ENCODE data around the gene FBXL7. TPM values are rescaled to one million over a fixed set of nuclear protein-coding genes. Genes with fewer than 3 reads are reported as not detected.

The FBXL7 gene
- polyA plus RNA-seq, 1 donor from 2014 or later = 0.24 TPM

DNA sequence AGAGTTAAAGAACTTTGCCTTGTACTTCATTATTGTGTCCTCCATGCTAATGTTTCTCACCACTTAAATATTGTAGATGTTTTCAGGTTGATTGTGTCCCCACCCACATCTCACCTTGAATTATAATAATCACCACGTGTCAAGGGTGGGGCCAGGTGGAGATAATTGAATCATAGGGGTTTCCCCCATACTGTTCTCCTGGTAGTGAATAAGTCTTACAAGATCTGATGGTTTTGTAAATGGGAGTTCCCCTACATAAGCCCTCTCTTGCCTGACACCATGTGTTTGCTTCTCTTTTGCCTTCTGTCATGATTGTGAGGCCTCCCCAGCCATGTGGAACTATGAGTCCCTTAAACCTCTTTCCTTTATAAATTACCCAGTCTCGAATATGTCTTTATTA, 248.3 kb downstream of the FBXL7 start:
- H3K27me3 ChIP-seq (ENCODE audit: insufficient read depth, low read depth, low read length) = no peaks in the 10 kb centered on the region
- no peak overlapping the region for H2AFZ ChIP-seq (ENCODE audit: low read depth, low read length)
- H3K9me2 ChIP-seq (ENCODE audit: insufficient read depth, low read length) = no peaks in the 10 kb centered on the region
- no peak overlapping the region for H3K4me3 ChIP-seq (ENCODE audit: low read length)
- no peak overlapping the region for H3K9ac ChIP-seq (ENCODE audit: low read length)
- H3K79me2 ChIP-seq (replicated peaks; ENCODE audit: insufficient read depth, low read length) = no peaks in the 10 kb centered on the region
- no peak overlapping the region for H3K4me2 ChIP-seq (ENCODE audit: low read length)
- no peaks in the 10 kb centered on the region for H4K20me1 ChIP-seq (ENCODE audit: insufficient read depth)
- H3F3A ChIP-seq (ENCODE audit: insufficient read depth, low read length, poor library complexity, severe bottlenecking) = no peaks in the 10 kb centered on the region
- H3K27ac ChIP-seq (ENCODE audit: low read length) = no peak overlapping the region
- H3K36me3 ChIP-seq (ENCODE audit: insufficient read depth, low read length) = no peaks in the 10 kb centered on the region
- no peaks in the 10 kb centered on the region for H3K9me3 ChIP-seq (ENCODE audit: low read length)
- TF ChIP-seq, protein P1, sequence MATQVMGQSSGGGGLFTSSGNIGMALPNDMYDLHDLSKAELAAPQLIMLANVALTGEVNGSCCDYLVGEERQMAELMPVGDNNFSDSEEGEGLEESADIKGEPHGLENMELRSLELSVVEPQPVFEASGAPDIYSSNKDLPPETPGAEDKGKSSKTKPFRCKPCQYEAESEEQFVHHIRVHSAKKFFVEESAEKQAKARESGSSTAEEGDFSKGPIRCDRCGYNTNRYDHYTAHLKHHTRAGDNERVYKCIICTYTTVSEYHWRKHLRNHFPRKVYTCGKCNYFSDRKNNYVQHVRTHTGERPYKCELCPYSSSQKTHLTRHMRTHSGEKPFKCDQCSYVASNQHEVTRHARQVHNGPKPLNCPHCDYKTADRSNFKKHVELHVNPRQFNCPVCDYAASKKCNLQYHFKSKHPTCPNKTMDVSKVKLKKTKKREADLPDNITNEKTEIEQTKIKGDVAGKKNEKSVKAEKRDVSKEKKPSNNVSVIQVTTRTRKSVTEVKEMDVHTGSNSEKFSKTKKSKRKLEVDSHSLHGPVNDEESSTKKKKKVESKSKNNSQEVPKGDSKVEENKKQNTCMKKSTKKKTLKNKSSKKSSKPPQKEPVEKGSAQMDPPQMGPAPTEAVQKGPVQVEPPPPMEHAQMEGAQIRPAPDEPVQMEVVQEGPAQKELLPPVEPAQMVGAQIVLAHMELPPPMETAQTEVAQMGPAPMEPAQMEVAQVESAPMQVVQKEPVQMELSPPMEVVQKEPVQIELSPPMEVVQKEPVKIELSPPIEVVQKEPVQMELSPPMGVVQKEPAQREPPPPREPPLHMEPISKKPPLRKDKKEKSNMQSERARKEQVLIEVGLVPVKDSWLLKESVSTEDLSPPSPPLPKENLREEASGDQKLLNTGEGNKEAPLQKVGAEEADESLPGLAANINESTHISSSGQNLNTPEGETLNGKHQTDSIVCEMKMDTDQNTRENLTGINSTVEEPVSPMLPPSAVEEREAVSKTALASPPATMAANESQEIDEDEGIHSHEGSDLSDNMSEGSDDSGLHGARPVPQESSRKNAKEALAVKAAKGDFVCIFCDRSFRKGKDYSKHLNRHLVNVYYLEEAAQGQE (IDR thresholded peaks at IDR 0.05; ENCODE audit: borderline replicate concordance) = no peak

DNA sequence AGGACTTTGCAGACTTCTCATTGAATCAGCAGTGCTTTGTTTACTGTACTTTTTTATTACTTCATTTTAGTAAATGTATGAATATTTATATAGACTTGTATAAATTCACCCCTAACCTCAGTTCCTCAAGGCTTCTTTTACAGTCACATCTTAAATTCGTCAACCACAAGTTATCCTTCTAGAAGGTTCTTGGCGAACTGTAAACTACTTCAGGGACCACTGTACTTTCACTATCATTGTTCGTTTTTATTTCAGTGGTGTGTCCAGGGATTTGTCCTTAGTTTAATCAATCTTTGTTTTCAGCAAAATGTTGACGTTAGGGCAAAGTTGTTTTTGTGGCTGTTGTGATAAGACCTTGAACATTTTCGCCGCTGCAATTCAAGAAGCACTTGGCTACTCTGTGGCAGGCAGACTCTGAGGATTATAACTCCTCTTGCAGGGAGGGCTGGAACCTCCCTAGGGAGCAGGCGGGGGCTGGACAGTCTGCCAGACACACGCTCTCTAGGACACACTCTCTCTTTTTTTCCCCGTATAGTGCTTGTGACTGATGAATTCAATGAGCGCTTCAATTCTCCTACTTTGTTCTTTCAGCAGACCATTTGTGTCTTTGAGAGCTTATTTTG, 252.8 kb downstream of the FBXL7 start:
- Histone ChIP-seq H3K4me2 (ENCODE audit: low read length) (no peak overlapping the region), H3K4me3 (ENCODE audit: low read length) (no peak overlapping the region), H4K20me1 (ENCODE audit: insufficient read depth) (no peaks in the 10 kb centered on the region), H3K79me2 (replicated peaks; ENCODE audit: insufficient read depth, low read length) (no peaks in the 10 kb centered on the region), H3K27me3 (ENCODE audit: insufficient read depth, low read depth, low read length) (no peaks in the 10 kb centered on the region), H2AFZ (ENCODE audit: low read depth, low read length) (no peak overlapping the region), H3K9me3 (ENCODE audit: low read length) (no peaks in the 10 kb centered on the region), H3K9me2 (ENCODE audit: insufficient read depth, low read length) (no peaks in the 10 kb centered on the region), H3K36me3 (ENCODE audit: insufficient read depth, low read length) (no peaks in the 10 kb centered on the region), H3K27ac (ENCODE audit: low read length) (no peak overlapping the region), H3F3A (ENCODE audit: insufficient read depth, low read length, poor library complexity, severe bottlenecking) (no peaks in the 10 kb centered on the region), H3K9ac (ENCODE audit: low read length) (no peak overlapping the region)
- no peak for TF ChIP-seq TAF1 (IDR thresholded peaks at IDR 0.05; ENCODE audit: low read depth)
- TF ChIP-seq MXI1 (conservative IDR thresholded peaks at IDR 0.05; ENCODE audit: poor library complexity, severe bottlenecking) = no peak
- TF ChIP-seq RAD21 (conservative IDR thresholded peaks at IDR 0.05) = no peak
- TF ChIP-seq EP300 (conservative IDR thresholded peaks at IDR 0.05; ENCODE audit: poor library complexity, severe bottlenecking) = no peak

DNA sequence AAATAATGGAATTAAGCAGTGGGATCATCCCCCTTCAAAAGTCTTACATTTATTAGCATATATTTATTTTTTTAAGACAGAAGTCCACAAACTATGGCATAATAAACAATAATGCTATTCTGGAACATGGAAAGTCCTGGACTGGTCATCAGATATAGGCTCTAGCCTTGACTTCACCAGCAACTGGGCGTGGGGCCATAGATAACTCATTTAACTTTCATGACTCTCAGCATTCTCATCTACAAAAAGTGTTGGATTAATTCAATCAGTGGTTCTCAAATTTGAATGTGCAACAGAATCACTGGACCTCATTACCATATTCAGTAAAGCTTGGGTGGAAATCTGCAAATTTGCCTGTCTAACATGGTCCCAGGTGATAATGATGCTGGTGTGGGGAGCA, 253.8 kb downstream of the FBXL7 start:
- no peaks in the 10 kb centered on the region for H3K27me3 ChIP-seq (ENCODE audit: insufficient read depth, low read depth, low read length)
- H4K20me1 ChIP-seq (ENCODE audit: insufficient read depth) = no peaks in the 10 kb centered on the region

More for the DNA sequence above, 253.8 kb downstream of the FBXL7 start:
- Histone ChIP-seq H2AFZ (ENCODE audit: low read depth, low read length) (no peak overlapping the region), H3F3A (ENCODE audit: insufficient read depth, low read length, poor library complexity, severe bottlenecking) (no peaks in the 10 kb centered on the region), H3K9me2 (ENCODE audit: insufficient read depth, low read length) (no peaks in the 10 kb centered on the region), H3K4me2 (ENCODE audit: low read length) (no peak overlapping the region), H3K9me3 (ENCODE audit: low read length) (no peaks in the 10 kb centered on the region), H3K27ac (ENCODE audit: low read length) (no peak overlapping the region), H3K9ac (ENCODE audit: low read length) (no peak overlapping the region), H3K4me3 (ENCODE audit: low read length) (no peak overlapping the region), H3K79me2 (replicated peaks; ENCODE audit: insufficient read depth, low read length) (no peaks in the 10 kb centered on the region), H3K36me3 (ENCODE audit: insufficient read depth, low read length) (no peaks in the 10 kb centered on the region)
- TF ChIP-seq, protein P1 (IDR thresholded peaks at IDR 0.05; ENCODE audit: borderline replicate concordance) = no peak
- TF ChIP-seq TAF1 (IDR thresholded peaks at IDR 0.05; ENCODE audit: low read depth) = no peak
- TF ChIP-seq POLR2AphosphoS5 (IDR thresholded peaks at IDR 0.05) = no peak
- TF ChIP-seq SMC3 (conservative IDR thresholded peaks at IDR 0.05; ENCODE audit: poor library complexity) = no peak
- no peak for TF ChIP-seq EZH2 (IDR thresholded peaks at IDR 0.05; ENCODE audit: borderline replicate concordance, insufficient read depth, low read length, poor library complexity, severe bottlenecking)
- no peak for TF ChIP-seq RAD21 (conservative IDR thresholded peaks at IDR 0.05)
- TF ChIP-seq, protein P2, sequence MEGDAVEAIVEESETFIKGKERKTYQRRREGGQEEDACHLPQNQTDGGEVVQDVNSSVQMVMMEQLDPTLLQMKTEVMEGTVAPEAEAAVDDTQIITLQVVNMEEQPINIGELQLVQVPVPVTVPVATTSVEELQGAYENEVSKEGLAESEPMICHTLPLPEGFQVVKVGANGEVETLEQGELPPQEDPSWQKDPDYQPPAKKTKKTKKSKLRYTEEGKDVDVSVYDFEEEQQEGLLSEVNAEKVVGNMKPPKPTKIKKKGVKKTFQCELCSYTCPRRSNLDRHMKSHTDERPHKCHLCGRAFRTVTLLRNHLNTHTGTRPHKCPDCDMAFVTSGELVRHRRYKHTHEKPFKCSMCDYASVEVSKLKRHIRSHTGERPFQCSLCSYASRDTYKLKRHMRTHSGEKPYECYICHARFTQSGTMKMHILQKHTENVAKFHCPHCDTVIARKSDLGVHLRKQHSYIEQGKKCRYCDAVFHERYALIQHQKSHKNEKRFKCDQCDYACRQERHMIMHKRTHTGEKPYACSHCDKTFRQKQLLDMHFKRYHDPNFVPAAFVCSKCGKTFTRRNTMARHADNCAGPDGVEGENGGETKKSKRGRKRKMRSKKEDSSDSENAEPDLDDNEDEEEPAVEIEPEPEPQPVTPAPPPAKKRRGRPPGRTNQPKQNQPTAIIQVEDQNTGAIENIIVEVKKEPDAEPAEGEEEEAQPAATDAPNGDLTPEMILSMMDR (IDR thresholded peaks at IDR 0.05; ENCODE audit: poor library complexity, severe bottlenecking) = no peak
- no peak for TF ChIP-seq EP300 (conservative IDR thresholded peaks at IDR 0.05; ENCODE audit: poor library complexity, severe bottlenecking)
- TF ChIP-seq MXI1 (conservative IDR thresholded peaks at IDR 0.05; ENCODE audit: poor library complexity, severe bottlenecking) = no peak
